ENCODE measurements around the gene SMARCA4.
"Not testable (repeated sequence)": the region's sequence is repeated elsewhere in the genome, so short reads cannot be mapped to it uniquely, and the experiment has no call there.

The SMARCA4 gene

DNA sequence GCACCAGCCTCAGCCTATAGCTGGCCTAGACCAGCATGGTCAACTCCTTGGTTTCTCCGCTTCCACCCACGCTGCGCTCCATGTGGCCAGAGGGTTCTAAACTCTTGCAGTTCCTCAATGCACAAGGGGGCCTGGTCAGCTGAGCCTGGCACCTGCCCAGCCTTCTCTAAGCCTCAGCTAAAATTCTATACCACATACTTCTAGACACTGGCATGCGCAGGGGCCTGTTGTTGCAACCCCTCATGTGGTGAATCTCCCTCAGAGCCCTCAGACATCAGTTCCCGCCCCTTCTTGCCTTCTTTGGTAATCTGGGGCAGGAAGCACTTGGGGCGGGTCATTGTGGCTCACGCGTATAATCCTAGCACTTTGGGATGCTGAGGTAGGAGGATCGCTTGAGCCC lies 108.7 kb downstream of the SMARCA4 start:
- no peak for DNase-seq (ENCODE audit: low read depth)

GRCh38 chr19:11070123-11070522 lies 109.3 kb downstream of the SMARCA4 start:
- no peak for DNase-seq (ENCODE audit: low read depth)

DNA sequence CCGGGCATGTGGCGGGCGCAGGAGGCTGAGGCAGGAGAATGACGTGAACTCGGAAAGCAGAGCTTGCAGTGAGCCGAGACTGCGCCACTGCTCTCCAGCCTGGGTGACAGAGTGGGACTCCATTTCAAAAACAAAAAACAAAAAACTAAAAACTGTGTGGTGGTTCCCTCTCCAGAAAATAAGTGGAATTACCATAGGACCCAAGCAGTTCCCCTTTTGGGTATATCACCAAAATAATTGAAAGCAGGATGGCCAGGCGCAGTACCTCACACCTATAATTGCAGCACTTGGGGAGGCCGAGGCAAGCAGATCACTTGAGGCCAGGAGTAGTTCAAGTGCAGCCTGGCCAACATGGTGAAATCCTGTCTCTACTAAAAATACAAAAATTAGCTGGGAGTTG lies 112.7 kb downstream of the SMARCA4 start:
- DNase-seq (ENCODE audit: low read depth), result no peak

DNA sequence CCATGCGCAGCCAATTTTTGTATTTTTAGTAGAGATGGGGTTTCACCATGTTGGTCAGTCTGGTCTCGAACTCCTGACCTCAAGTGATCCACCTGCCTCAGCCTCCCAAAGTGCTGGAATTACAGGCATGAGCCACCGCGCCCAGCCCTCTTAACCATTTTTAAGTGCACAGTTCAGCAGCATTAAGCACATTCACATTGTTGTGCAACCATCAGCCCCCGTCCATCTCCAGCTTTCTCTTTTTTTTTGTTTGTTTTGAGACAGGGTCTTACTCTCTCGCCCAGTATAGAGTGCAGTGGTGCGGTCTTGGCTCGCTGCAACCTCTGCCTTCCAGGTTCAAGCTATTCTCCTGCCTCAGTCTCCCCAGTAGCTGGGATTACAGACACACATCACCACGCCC lies 116.0 kb downstream of the SMARCA4 start:
- not testable (repeated sequence) for DNase-seq (ENCODE audit: low read depth)

GRCh38 chr19:11078893-11079292 lies 118.1 kb downstream of the SMARCA4 start:
- no peak for DNase-seq (ENCODE audit: low read depth)

DNA sequence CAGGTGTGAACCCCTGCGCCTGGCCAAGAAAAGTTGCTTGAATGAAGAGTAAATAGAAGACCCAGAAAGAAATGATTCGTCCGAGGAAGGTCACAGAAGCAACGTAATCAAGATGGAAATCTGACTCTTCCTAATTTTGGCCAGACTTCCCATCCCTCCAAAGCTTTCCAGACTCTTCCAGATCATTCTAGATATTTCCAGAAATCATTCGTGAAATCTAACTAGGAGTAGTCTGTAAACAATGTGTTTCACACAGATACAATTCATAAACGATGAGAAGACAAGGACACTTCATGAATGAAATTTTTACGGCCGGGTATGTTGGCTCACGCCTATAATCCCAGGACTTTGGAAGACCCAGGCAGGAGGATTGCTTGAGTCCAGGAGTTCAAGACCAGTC lies 119.2 kb downstream of the SMARCA4 start:
- DNase-seq (ENCODE audit: low read depth), result no peak

DNA sequence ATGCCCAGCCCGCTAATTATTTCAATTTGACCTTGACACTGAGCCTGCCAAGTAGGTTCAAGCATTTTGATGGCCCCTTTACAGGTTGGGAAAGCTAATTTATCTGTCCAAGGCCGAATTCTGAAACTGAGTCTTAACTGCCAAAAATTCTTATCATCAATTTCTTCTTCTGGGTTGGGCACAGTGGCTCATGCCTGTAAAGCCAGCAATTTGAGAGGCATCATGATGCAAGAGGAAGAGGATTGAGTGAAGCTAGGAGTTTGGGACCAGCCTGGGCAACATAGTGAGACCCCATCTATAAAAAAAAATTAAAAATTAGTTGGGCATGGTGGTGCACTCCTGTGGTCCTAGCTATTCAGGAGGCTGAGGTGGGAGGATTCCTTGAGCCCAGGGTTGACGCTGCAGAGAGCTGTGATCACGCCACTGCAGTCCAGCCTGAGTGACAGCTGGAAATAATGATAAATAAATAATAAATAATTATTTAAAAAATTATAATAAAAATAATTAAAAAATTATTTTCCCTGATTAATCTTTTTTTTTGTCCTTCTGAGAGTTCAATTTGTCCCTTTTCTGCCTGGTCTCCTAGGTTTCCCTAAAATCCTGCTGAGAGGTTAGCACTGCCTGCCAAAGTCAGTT lies 127.2 kb downstream of the SMARCA4 start:
- DNase-seq (ENCODE audit: low read depth), result no peak

DNA sequence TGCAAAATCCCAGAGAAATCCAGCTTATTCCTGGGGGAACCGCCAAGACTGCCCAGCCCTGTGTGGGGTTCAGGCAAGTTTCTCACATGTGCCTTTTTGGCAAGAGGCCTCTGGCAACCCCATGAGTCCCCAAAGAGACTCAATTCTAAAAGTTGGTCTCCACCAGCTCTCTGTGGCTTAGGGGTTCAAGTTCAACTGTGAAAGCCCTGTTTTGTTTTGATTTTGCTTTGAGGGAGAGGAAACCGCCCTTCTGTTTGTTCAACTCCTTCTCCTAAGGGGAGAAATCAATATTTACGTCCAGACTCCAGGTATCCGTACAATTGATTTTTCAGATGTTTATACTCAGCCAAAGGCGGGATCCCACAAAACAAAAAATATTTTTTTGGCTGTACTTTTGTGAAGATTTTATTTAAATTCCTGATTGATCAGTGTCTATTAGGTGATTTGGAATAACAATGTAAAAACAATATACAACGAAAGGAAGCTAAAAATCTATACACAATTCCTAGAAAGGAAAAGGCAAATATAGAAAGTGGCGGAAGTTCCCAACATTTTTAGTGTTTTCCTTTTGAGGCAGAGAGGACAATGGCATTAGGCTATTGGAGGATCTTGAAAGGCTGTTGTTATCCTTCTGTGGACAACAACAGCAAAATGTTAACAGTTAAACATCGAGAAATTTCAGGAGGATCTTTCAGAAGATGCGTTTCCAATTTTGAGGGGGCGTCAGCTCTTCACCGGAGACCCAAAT lies 127.8 kb downstream of the SMARCA4 start:
- peak; percentile 85 for DNase-seq (ENCODE audit: low read depth)

- DNase-seq (ENCODE audit: low read depth), result peak; percentile 97
Observed at GRCh38 chr19:11089254-11090013, 128.6 kb downstream of the SMARCA4 start, which contains the start of gene LDLR. TSS of gene LDLR (plus strand) at chr19:11089463. CDS start at chr19:11089549, 86 bp downstream.

DNA sequence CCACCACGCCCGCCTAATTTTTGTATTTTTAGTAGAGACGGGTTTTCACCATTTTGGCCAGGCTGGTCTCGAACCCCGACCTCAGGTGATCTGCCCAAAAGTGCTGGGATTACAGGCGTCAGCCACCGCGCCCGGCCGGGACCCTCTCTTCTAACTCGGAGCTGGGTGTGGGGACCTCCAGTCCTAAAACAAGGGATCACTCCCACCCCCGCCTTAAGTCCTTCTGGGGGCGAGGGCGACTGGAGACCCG lies 129.1 kb downstream of the SMARCA4 start:
- not testable (repeated sequence) for DNase-seq (ENCODE audit: low read depth)

- peak; percentile 97 for DNase-seq (ENCODE audit: low read depth)
Observed at GRCh38 chr19:11090264-11090996, 129.6 kb downstream of the SMARCA4 start.

DNA sequence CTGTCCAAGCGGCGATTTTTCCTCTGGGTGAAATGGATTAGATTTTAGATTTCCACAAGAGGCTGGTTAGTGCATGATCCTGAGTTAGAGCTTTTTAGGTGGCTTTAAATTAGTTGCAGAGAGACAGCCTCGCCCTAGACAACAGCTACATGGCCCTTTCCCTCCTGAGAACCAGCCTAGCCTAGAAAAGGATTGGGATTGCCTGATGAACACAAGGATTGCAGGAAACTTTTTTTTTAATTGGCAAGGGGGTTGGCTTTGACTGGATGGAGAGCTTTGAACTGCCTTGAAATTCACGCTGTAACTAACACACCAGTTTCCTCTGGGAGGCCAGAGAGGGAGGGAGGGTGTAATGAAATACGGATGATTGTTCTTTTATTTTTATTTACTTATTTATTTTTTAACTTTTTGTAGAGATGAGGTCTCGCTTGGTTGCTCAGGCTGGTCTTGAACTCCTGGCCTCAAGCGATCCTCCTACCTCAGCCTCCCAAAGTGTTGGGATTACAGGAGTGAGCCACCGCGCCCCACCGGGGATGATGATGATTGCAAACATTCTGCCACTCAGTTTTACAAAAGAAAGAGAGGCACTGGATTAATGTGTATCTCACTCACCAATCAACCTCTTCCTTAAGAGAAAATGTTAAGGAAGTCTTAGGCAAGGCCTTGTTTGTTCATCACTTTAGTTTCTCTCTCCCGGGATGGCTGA lies 130.3 kb downstream of the SMARCA4 start:
- no peak for DNase-seq (ENCODE audit: low read depth)

- peak; percentile 71 for DNase-seq (ENCODE audit: low read depth)
Observed at GRCh38 chr19:11091703-11092153, 130.9 kb downstream of the SMARCA4 start.

DNA sequence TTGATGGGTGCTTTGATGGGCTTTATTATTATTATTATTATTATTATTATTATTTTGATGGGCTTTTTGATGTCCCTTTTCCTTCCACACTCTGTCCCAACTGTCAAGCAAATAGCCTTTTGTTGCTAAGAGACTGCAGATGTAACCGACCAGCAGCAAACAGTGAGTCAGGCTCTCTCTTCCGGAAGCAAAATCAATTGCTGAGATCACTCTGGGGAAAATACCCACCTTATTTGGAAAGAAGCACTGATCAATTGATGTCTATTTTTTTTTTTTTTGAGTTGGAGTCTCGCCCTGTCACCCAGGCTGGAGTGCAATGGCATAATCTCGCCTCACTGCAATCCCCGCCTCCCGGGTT lies 131.3 kb downstream of the SMARCA4 start:
- DNase-seq (ENCODE audit: low read depth), result peak; percentile 66

DNA sequence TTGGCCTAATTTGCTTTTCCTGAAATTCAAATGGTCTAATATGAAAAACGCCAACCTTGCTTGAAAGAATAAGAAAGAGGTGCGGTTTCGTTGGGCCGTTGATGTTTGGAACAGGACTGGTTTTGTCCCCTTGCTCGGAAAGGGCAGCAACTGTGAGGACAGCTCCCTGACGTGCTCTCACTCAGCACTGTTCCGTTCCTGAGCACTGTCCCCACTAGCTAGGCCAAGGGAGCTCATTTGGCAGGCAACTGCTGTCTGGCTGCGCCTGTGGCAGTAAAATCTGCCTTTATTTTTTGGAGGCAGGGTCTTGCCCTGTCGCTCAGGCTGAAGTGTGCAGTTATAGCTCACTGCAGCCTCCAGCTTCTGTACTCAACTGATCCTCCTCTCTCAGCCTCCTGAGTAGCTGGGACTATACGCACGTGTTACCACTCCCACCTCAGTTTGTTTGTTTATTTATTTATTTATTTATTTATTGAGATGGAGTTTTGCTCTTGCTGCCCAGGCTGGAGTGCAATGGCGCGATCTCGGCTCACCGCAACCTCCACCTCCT lies 132.9 kb downstream of the SMARCA4 start:
- no peak for DNase-seq (ENCODE audit: low read depth)

GRCh38 chr19:11094520-11094894 lies 133.7 kb downstream of the SMARCA4 start:
- DNase-seq (ENCODE audit: low read depth), result no peak

DNA sequence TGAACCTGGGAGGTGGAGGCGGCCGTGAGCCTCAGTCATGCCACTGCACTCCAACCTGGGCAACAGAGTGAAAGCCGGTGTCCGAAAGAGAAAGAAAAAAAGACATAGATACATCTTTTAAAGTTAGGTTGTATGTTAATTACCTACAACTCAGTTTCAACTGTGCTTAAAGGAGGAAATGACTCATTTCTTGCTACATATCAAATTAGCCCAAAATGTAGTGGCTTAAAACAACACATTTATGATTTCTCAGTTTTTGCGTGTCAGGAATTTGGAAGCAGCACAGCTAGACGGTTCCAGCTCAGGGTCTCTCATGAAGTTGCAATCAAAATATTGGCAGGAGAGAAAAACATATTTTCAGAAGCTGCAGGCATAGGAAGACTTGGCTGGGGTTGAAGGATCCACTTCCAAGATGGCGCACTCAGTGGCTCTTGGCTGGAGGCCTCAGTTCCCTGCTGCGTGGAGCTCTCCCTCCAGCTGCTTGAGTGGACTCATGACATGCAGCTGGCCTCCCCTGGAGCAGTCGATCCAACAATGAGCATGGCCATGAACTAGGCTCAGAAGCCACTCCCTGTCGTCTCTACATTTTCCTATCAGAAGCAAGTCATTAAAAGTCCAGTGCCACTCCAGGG lies 135.5 kb downstream of the SMARCA4 start:
- DNase-seq (ENCODE audit: low read depth), result peak; percentile 97

DNA sequence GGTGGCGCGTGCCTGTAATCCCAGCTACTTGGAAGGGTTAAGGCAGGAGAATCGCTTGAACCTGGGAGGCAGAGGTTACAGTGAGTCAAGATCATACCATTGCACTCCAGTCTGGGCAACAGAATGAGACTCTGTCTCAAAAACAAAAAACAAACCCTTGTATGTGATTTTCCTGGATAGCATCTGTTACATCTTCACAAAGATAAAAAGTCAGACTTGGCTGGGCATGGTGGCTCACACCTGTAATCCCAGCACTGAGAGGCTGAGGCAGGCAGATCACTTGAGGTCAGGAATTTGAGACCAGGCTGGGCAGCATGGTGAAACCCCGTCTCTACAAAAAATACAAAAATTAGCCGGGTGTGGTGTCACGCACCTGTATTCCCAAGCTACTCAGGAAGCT lies 136.5 kb downstream of the SMARCA4 start:
- DNase-seq (ENCODE audit: low read depth), result not testable (repeated sequence)

GRCh38 chr19:11098327-11098726 lies 137.5 kb downstream of the SMARCA4 start:
- no peak for DNase-seq (ENCODE audit: low read depth)

DNA sequence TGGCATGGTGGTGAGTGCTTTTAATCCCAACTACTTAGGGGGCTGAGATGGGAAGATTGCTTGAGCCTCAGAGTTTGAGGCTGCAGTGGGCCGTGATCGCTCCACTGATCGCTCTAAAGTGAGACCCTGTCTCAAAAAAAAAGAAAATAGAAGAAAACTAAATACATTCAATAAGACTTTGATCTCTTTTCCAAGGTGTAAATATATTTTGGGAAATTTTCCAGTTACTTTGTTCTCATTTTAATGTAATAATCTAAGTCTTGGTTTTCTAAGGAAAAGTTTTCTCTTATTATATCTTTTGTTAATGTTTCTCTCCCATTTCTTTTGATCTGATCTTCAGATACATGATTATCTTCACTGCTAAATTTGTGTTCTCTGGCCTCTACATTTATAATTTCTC lies 138.0 kb downstream of the SMARCA4 start:
- DNase-seq (ENCODE audit: low read depth), result no peak

DNA sequence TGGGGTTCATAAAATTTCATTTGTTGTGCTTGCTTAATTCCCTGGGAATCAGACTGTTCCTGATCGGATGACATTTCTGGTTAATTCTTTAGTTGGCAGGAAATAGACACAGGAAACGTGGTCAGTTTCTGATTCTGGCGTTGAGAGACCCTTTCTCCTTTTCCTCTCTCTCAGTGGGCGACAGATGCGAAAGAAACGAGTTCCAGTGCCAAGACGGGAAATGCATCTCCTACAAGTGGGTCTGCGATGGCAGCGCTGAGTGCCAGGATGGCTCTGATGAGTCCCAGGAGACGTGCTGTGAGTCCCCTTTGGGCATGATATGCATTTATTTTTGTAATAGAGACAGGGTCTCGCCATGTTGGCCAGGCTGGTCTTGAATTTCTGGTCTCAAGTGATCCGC lies 139.2 kb downstream of the SMARCA4 start:
- DNase-seq (ENCODE audit: low read depth), result no peak

Data from fibroblast of gingiva (primary cell).